Aorta (tissue), 5 donors: ENCODE data around the gene TAF4. TPM values are rescaled to one million over a fixed set of nuclear protein-coding genes. Genes with fewer than 3 reads are reported as not detected.
"Not testable (repeated sequence)": the region's sequence is repeated elsewhere in the genome, so short reads cannot be mapped to it uniquely, and the experiment has no call there.

Experiments used
- ATAC-seq: fragments of 200-7000 bp; cut with Tn5 transposase; one replicate; pipeline ENCODE4 v1.9.1; 2022; ENCODE audit warnings: moderate library complexity; ENCODE audit not compliant: low FRiP score
- DNase-seq, 2 donors: peaks; one replicate each; pipeline ENCODE4 v3.0.0-alpha.2; 2020
- H3K27ac ChIP-seq, 2 donors: one replicate each; pipeline ENCODE4 v1.5.1; 2013; ENCODE audit warnings: low read length in 2 of 2, mild to moderate bottlenecking in 2 of 2, moderate library complexity in 2 of 2, control low read depth in 1 of 2, inconsistent platforms in 1 of 2, low read depth in 1 of 2
- H3K27me3 ChIP-seq, 2 donors: one replicate each; pipeline ENCODE4 v1.6.1; 2013; ENCODE audit warnings: control low read depth in 1 of 2, low read length in 1 of 2, mild to moderate bottlenecking in 1 of 2, moderate library complexity in 1 of 2; ENCODE audit not compliant: insufficient read depth in 2 of 2, control insufficient read depth in 1 of 2
- H3K36me3 ChIP-seq, 2 donors: one replicate each; pipeline ENCODE4 v1.6.1; 2013; ENCODE audit warnings: control low read depth in 1 of 2, low read length in 1 of 2, mild to moderate bottlenecking in 1 of 2; ENCODE audit not compliant: insufficient read depth in 2 of 2, control insufficient read depth in 1 of 2
- H3K4me1 ChIP-seq, 2 donors: one replicate each; pipeline ENCODE4 v1.6.1; 2013; ENCODE audit warnings: low read length in 2 of 2, control low read depth in 1 of 2, mild to moderate bottlenecking in 1 of 2, moderate library complexity in 1 of 2; ENCODE audit not compliant: insufficient read depth in 2 of 2, control insufficient read depth in 1 of 2
- H3K4me3 ChIP-seq, 2 donors: one replicate each; pipeline ENCODE4 v1.5.1; 2013; ENCODE audit warnings: low read length in 2 of 2, control low read depth in 1 of 2, mild to moderate bottlenecking in 1 of 2
- H3K9me3 ChIP-seq: one replicate; pipeline ENCODE4 v1.6.1; 2013; ENCODE audit warnings: mild to moderate bottlenecking, low read length; ENCODE audit not compliant: control insufficient read depth
- WGBS, 2 donors: extraction: QIAGEN DNeasy Blood & Tissue Kit; methylation state at CpG; one replicate each; pipeline ENCODE4 v1.1.7; 2013; 5-methylcytosine and 5-hydroxymethylcytosine counted together
- intact Hi-C, 2 donors: fragments of 100-400 bp; cut with DNase I; formaldehyde crosslinking; loops; one replicate each; pipeline versions ENCODE4 v1.14.2 to v1.15.0; 2022
- polyA plus RNA-seq, 2 donors: library from polyadenylated mRNA; stranded (reverse); fragments of 200-250 nt; gene quantifications; one replicate each; pipeline ENCODE4 v1.2.3, GENCODE V29; 2013
- total RNA-seq, 2 donors: library from RNA; stranded (reverse); fragmentation: NEBNext Ultra II Directional; extraction: Animal tissue kit (Norgen Biotek cat#: 25700); gene quantifications; one replicate each; pipeline ENCODE4 v1.2.1, GENCODE V29; 2021
- donor health status: healthy with polysubstance abuse.
- donor health status: Bipolar disorder and iron deficiency.
- donor health status: DM: no; HTN: no; CAD: no.
- donor health status: DM: no; HTN: no; CAD: no.
- donor health status: DM: yes; HTN: yes; CAD: no.

The TAF4 gene
- total and polyA plus RNA-seq, 4 donors = 2.5 to 19.5 (median 9.0) TPM

DNA sequence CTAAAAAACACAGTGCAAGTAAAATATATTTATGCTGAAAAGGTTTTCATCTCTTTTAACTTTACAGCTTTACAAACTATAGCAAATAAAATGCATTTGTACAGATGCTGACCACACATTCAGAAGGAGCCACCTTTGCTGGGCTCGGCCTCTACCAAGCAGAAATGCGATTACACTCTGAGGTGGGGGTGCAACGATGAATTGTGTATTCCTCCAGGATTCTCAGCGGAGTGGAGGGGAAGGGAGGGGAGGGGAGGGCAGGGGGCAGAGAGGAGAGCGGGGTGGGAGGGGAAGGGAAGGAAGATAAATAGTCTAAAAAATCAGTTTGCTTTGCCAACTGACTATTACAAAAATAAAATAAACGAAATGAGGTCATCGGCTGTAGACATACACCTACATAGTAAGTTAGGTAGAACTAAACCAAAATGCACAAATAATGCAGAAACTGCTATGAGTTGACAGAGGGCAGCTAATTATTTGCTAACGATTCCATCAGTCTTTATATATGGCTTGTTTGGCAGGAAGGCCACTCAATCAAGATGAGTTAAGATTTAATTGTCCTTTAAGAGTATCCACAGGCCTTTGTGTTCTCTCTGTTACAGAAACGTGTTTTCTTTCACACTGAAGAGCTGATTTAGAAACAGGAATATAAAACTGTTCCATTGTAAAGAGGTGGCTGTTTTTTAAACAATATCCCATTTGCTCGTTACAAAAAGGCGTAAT, 90.1 kb downstream of the TAF4 start:
- no peak for ATAC-seq
- Histone ChIP-seq H3K36me3 (peaks cover 0 to 2% of the 10 kb centered on the region in 2 donors), H3K27ac (no peak overlapping the region), H3K27me3 (no peaks in the 10 kb centered on the region), H3K4me1 (no peaks in the 10 kb centered on the region), H3K4me3 (no peak overlapping the region), H3K9me3 (peaks cover 2% of the 10 kb centered on the region)
- intact Hi-C loops = no loop called here
- WGBS, 2 donors = 69 to 75% methylated on average over 11 of the region's 11 CpGs
- no peak for DNase-seq

GRCh38 chr20:61974357-61974665, 91.4 kb downstream of the TAF4 start:
- Histone ChIP-seq H3K9me3 (peaks cover 2% of the 10 kb centered on the region), H3K36me3 (peaks cover 0 to 2% of the 10 kb centered on the region in 2 donors), H3K4me3 (no peak overlapping the region), H3K27me3 (no peaks in the 10 kb centered on the region), H3K27ac (no peak overlapping the region), H3K4me1 (no peaks in the 10 kb centered on the region)
- WGBS, 2 donors = 90 to 93% methylated on average over 14 of the region's 14 CpGs
- DNase-seq (no peak), ATAC-seq (no peak)
- intact Hi-C loops = no loop called here

DNA sequence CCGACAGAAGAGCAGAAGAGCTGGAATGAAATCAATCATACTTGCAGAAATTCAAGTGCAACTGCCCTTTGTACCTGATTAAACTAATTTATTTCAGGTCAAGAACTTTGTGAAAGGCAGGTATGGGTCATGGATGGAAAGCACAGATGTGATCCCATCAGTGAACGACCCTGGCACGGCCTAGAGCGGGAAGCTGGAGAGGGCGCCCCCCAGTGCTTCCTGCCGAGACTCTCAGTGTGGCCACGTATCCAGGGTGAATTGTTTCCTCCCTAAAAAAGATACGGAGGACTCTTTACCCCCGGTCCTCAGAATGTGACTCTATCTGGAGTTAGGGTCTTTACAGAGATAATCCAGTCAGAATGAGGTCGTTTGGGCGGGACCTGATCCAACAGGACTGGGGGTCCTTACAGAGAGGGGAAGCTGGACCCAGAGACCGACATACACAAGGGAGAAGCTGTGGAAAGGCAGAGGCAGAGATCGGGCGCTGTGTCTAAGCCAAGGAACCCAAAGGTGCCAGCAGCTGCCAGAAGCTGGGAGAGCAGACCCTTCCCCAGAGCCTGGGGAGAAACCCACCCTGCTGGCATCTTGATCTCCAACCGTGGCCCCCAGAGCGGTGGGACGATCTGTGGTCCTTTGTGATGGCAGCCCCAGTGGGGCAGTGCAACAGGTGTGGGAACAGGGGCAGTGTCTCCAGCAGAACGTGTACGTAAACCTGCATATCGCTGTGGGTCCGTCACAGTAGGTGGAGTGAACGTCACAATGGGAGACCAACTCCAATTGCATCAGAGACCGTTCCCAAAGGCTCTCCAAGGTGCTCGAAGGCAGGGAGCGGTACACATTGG, 91.9 kb downstream of the TAF4 start:
- no peak for ATAC-seq
- H3K27me3 ChIP-seq = no peaks in the 10 kb centered on the region
- DNase-seq = no peak
- peaks cover 0 to 2% of the 10 kb centered on the region in 2 donors for H3K36me3 ChIP-seq
- no peak overlapping the region for H3K4me3 ChIP-seq
- WGBS, 2 donors = 94% methylated on average over 25 of the region's 25 CpGs
- peaks cover 2% of the 10 kb centered on the region for H3K9me3 ChIP-seq
- no peak overlapping the region for H3K27ac ChIP-seq
- no peaks in the 10 kb centered on the region for H3K4me1 ChIP-seq
- intact Hi-C loops = no loop called here

DNA sequence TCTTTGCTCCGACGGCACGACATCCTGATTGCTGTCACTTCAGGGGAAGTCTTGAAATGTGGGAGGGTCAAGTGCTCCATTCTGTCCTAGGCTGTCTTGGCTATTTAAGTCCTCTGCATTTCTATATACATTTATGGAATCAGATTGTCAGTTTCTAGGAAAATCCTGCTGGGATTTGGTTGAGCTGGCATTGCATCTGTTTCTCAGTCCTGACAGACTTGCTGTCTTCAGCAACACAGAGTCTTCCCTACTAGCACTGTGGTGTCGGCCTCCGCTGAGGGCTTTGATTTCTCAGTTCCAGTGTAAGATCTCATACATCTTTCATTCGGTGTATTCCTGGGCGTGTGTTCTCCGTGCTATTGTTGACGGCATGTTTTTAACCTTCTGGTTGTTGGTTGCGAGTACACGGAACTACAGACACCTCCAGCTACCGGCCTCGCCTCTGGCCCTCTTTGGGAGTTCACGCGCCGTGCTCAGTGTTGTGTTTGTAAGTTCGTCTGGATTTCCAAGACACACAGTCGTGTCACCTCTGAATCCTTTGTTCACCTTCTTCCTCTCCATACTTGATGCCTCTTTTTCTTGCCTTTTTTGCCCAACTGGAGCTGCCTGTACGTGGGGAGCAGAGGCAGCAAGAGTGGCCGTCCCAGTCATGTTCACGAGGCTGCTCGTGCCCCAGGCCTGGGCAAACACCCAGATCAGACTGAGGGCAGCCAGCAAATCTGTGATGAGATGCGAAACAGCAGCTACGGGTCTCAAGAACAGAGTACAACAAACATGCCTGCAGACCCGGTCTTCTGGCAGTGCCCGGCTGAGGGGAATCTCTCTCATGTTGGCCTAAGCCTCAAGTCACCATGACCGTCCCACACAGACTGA, 92.8 kb downstream of the TAF4 start:
- peaks cover 2% of the 10 kb centered on the region for H3K9me3 ChIP-seq
- no peak overlapping the region for H3K4me3 ChIP-seq
- intact Hi-C loops = no loop called here
- no peak overlapping the region for H3K27ac ChIP-seq
- no peaks in the 10 kb centered on the region for H3K4me1 ChIP-seq
- H3K27me3 ChIP-seq = no peaks in the 10 kb centered on the region
- H3K36me3 ChIP-seq = peaks cover 0 to 2% of the 10 kb centered on the region in 2 donors
- ATAC-seq = no peak
- WGBS, 2 donors = 91 to 93% methylated on average over 27 of the region's 27 CpGs
- DNase-seq = no peak

GRCh38 chr20:61971595-61971994, 94.1 kb downstream of the TAF4 start:
- H3K4me3 ChIP-seq, H3K27me3 ChIP-seq, H3K36me3 ChIP-seq, intact Hi-C loops, H3K9me3 ChIP-seq, H3K4me1 ChIP-seq, H3K27ac ChIP-seq, ATAC-seq: not testable (repeated sequence)
- peak in 1 of 2 donors; percentile 31 for DNase-seq
- 97 to 98% methylated on average over 11 to 13 of the region's 13 CpGs for WGBS, 2 donors

DNA sequence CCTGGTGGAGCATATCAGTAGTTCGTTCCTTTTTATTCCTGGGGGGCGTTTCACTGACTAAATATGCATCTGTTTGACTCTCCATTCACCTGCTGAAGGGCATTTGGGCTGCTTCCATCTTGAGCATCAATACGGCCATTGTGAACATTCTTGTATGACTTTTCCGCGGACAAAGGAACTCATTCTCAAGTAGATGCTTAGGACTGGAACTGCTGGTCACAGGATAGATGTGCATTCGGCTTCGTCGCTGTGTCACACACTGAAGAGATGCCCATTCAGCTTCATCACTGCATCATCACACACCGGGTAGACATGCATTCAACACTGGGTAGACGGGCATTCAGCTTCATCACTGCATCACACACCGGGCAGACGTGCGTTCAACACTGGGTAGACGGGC, 95.3 kb downstream of the TAF4 start:
- WGBS, 2 donors = 96 to 97% methylated on average over 13 to 14 of the region's 14 CpGs
- no peaks in the 10 kb centered on the region for H3K27me3 ChIP-seq
- intact Hi-C loops = no loop called here
- ATAC-seq = no peak
- peaks cover 2% of the 10 kb centered on the region for H3K9me3 ChIP-seq
- H3K4me1 ChIP-seq = no peaks in the 10 kb centered on the region
- peaks cover 0 to 2% of the 10 kb centered on the region in 2 donors for H3K36me3 ChIP-seq
- no peak overlapping the region for H3K4me3 ChIP-seq
- no peak for DNase-seq
- H3K27ac ChIP-seq = no peak overlapping the region

DNA sequence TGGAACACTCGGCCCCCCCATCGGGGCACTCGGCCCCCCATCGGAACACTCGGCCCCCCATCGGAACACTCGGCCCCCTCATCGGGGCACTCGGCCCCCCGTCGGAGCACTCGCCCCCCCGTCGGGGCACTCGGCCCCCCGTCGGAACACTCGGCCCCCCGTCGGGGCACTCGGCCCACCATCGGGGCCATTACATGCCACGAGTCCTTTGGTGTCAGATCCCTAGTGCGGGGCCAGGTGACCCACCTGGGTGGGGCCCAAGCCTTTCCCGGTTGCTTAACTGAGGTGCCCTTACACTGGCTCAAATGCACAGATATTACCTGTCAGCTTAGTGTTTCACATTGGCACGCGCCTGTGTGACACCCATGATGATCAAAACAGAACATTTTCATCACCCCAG, 95.9 kb downstream of the TAF4 start:
- Histone ChIP-seq H3K4me1 (no peaks in the 10 kb centered on the region), H3K36me3 (peaks cover 0 to 2% of the 10 kb centered on the region in 2 donors), H3K27me3 (no peaks in the 10 kb centered on the region), H3K27ac (no peak overlapping the region), H3K9me3 (peaks cover 2% of the 10 kb centered on the region), H3K4me3 (no peak overlapping the region)
- ATAC-seq (no peak), DNase-seq (no peak)
- 94 to 95% methylated on average over 27 of the region's 27 CpGs for WGBS, 2 donors
- intact Hi-C loops = no loop called here

DNA sequence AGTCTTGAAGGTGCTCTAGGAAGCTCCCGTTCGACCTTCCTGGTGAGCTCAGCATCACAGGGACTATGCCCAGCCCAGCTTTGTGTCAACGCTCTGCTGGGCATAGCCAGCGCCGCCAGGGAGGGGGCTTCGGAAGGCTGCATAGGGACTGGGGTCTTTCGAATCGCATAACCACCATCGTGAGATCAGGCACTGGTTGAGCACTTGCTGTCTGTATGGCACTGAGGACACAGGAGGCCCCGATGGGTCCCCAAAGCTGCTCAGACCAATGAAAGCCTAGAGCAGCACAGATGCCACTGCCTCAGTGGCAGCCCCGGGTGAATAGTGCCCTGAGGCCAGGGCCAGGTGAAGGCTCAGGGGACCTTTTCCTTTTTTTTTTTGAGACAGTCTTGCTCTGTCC, 96.7 kb downstream of the TAF4 start:
- H3K36me3 ChIP-seq = peaks cover 0 to 2% of the 10 kb centered on the region in 2 donors
- 78 to 82% methylated on average over 11 of the region's 11 CpGs for WGBS, 2 donors
- DNase-seq (no peak), ATAC-seq (no peak)
- H3K27me3 ChIP-seq = no peaks in the 10 kb centered on the region
- no peak overlapping the region for H3K27ac ChIP-seq
- intact Hi-C loops = no loop called here
- no peaks in the 10 kb centered on the region for H3K4me1 ChIP-seq
- no peak overlapping the region for H3K4me3 ChIP-seq
- H3K9me3 ChIP-seq = peaks cover 2% of the 10 kb centered on the region
